GM06990 (cell line): ENCODE data around the gene CMTM8.

Experiments used
- DNase-seq: peaks from one replicate; pipeline ENCODE4 v3.0.0-alpha.2; 2011; ENCODE audit not compliant: insufficient read length; ENCODE audit errors: extremely low read depth
- H3K27me3 ChIP-seq: replicated peaks from 2 replicates; pipeline ENCODE4 v1.6.0; 2011; ENCODE audit warnings: low read length; ENCODE audit not compliant: control insufficient read depth, insufficient read depth
- H3K36me3 ChIP-seq: 2 replicates; pipeline ENCODE4 v1.5.1; 2011; ENCODE audit warnings: low read length; ENCODE audit not compliant: control insufficient read depth, insufficient read depth
- H3K4me3 ChIP-seq: replicated peaks from 2 replicates; pipeline ENCODE4 v1.5.1; 2011; ENCODE audit warnings: low read depth, mild to moderate bottlenecking, control low read depth, low read length
- TF ChIP-seq, protein P1 (sequence below): IDR thresholded peaks from 2 replicates; pipeline ENCODE4 v1.5.1; 2011; ENCODE audit warnings: low read length, control low read depth, mild to moderate bottlenecking, inconsistent platforms; ENCODE audit not compliant: insufficient read depth, poor library complexity, severe bottlenecking

CMTM8 gene

GRCh38 chr3:32367442-32367841, 129.0 kb downstream of the CMTM8 start:
- Histone ChIP-seq H3K27me3 (no peaks in the 10 kb centered on the region; the same call in 1 of the 2 replicates), H3K36me3 (no peaks in the 10 kb centered on the region), H3K4me3 (no peak overlapping the region)
- no peak for DNase-seq
- TF ChIP-seq, protein P1, sequence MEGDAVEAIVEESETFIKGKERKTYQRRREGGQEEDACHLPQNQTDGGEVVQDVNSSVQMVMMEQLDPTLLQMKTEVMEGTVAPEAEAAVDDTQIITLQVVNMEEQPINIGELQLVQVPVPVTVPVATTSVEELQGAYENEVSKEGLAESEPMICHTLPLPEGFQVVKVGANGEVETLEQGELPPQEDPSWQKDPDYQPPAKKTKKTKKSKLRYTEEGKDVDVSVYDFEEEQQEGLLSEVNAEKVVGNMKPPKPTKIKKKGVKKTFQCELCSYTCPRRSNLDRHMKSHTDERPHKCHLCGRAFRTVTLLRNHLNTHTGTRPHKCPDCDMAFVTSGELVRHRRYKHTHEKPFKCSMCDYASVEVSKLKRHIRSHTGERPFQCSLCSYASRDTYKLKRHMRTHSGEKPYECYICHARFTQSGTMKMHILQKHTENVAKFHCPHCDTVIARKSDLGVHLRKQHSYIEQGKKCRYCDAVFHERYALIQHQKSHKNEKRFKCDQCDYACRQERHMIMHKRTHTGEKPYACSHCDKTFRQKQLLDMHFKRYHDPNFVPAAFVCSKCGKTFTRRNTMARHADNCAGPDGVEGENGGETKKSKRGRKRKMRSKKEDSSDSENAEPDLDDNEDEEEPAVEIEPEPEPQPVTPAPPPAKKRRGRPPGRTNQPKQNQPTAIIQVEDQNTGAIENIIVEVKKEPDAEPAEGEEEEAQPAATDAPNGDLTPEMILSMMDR, result no peak

DNA sequence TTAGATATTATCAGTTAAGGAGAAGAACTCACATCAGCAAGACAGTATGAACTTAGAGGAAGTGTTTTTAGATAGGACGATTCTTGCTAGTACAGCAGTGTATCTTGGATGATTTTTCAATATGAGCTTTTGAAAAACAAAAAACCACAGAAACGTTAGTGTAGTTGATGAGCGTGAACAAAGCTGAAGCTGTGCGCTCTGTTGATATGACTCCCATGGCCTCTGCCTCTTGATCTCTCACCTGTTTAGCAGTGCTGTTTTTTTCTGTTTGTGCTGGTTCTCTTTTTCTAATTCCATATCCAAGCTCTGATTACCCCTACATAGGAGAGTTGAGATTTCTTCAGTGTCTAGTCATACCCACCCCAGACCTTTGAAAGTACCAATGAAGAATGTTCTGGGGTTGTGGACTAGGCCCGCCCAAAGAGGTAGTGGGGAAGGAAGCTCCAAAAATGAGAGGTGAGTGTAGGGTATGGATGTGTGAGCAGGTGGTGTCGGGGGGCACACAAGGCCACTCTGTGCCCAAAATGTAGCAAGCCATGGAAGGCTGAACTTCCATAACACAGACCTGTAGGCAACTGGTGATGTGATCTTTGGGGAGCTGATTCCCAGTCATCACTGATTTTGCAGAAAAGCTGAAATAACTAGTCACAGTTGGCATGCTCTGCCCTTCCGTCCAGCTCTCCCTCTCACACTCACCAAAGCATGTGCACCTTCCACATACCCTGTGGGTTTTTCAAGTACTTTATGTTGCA, 133.2 kb downstream of the CMTM8 start:
- Histone ChIP-seq H3K4me3 (no peak overlapping the region), H3K36me3 (no peaks in the 10 kb centered on the region), H3K27me3 (no peaks in the 10 kb centered on the region)
- no peak for DNase-seq
- TF ChIP-seq, protein P1, result no peak

DNA sequence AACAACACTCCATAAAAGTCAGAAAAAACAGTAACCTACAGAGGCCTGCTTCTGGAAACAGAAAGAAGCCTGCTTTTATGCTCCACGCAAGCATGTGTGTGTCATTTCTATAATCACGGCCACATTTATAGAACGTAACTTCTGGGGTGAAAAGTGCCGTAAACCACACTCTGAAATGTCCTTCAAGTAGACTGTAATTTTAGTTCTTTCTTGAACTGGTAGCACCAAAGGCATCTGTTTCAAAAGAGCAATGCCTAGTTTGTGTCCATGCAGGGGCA, 133.7 kb downstream of the CMTM8 start:
- H3K27me3 ChIP-seq, result peaks cover 1% of the 10 kb centered on the region; the same call in 1 of the 2 replicates
- TF ChIP-seq, protein P1, result no peak
- DNase-seq, result no peak
- H3K4me3 ChIP-seq, result no peak overlapping the region
- H3K36me3 ChIP-seq, result no peaks in the 10 kb centered on the region

DNA sequence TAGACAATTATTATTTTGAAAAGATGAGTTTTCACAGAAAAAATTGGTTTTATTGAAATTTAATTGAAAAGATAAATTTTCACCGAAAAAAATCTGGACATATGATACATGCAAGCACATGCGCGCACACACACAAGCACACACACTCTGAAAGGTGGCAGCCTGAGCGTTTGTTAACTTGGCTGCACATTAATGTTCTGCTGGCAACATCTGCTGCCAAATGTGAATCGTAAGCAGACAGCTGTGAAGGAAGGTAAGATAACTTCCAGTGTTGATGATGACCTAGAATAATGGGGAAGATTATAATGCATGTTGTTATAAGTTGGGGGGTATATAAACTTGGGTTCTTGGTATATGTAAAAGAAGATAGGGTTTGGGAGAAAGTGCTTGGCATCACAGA, 134.8 kb downstream of the CMTM8 start:
- no peak for DNase-seq

DNA sequence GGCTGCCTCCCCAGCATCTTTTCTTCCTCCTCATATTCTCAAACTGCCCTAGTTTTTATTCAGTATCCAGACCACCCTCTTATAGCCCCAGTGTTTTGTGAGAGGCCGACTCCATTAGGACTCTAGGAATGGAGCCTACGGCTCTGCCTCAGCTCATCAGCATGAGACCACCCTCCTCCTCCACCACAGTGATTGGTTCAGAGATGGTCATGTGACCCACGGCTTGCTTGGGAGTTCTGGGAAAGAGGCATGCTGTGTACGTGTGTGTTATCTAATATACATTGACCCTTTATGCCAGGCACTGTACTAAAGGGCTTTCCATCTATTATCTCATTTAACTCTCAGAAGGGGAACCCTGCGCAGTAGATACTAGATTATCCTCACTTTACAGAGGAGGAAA, 135.4 kb downstream of the CMTM8 start:
- H3K27me3 ChIP-seq, result peaks cover 1% of the 10 kb centered on the region; the same call in 1 of the 2 replicates
- DNase-seq, result no peak
- H3K4me3 ChIP-seq, result no peak overlapping the region

More for the DNA sequence above, 134.8 kb downstream of the CMTM8 start:
- Histone ChIP-seq H3K36me3 (no peaks in the 10 kb centered on the region), H3K4me3 (no peak overlapping the region), H3K27me3 (peaks cover 1% of the 10 kb centered on the region; the same call in 1 of the 2 replicates)
- TF ChIP-seq, protein P1, result no peak

More for the DNA sequence above, 135.4 kb downstream of the CMTM8 start:
- TF ChIP-seq, protein P1, result no peak
- no peaks in the 10 kb centered on the region for H3K36me3 ChIP-seq
